Smooth muscle cell (in vitro differentiated cells): Measurements from ENCODE around the gene REXO1. TPM values are rescaled to one million over a fixed set of nuclear protein-coding genes. Genes with fewer than 3 reads are reported as not detected.

Experiments
- DNase-seq: peaks from one replicate; lab custom pipeline; 2025; ENCODE audit not compliant: unreplicated experiment; lab: John Stamatoyannopoulos, UW
- H2AFZ ChIP-seq: fragments of 200-600 bp; sonication (generic); 2 replicates; pipeline ENCODE4 v1.6.0; 2016; ENCODE audit warnings: antibody characterized with exemption, low read depth, mild to moderate bottlenecking
- H3F3A ChIP-seq: fragments of 200-600 bp; sonication (generic); 2 replicates; pipeline ENCODE4 v1.6.0; 2017; ENCODE audit warnings: antibody characterized with exemption, low read depth
- H3K27ac ChIP-seq: fragments of 200-600 bp; sonication (generic); 2 replicates; pipeline ENCODE4 v1.5.1; 2016; ENCODE audit warnings: low read depth, mild to moderate bottlenecking
- H3K27me3 ChIP-seq: fragments of 200-600 bp; sonication (generic); 2 replicates; pipeline ENCODE4 v1.6.1; 2016; ENCODE audit warnings: low read depth, mild to moderate bottlenecking
- H3K36me3 ChIP-seq: fragments of 200-600 bp; sonication (generic); 2 replicates; pipeline ENCODE4 v1.5.1; 2016; ENCODE audit warnings: low read depth
- H3K4me1 ChIP-seq: fragments of 200-600 bp; sonication (generic); 2 replicates; pipeline ENCODE4 v1.5.1; 2016; ENCODE audit warnings: low read depth
- H3K4me2 ChIP-seq: fragments of 200-600 bp; sonication (generic); 2 replicates; pipeline ENCODE4 v1.6.0; 2016; ENCODE audit warnings: mild to moderate bottlenecking
- H3K4me3 ChIP-seq: fragments of 200-600 bp; sonication (generic); 2 replicates; pipeline ENCODE4 v1.5.1; 2016; ENCODE audit warnings: mild to moderate bottlenecking
- H3K79me2 ChIP-seq: fragments of 200-600 bp; sonication (generic); 2 replicates; pipeline ENCODE4 v1.6.0; 2016; ENCODE audit warnings: low read depth, mild to moderate bottlenecking
- H3K9ac ChIP-seq: fragments of 200-600 bp; sonication (generic); 2 replicates; pipeline ENCODE4 v1.6.0; 2016; ENCODE audit warnings: low read depth
- H3K9me3 ChIP-seq: fragments of 200-600 bp; sonication (generic); replicated peaks from 2 replicates; pipeline ENCODE4 v1.5.1; 2016; ENCODE audit warnings: low read depth
- H4K20me1 ChIP-seq: fragments of 200-600 bp; sonication (generic); 2 replicates; pipeline ENCODE4 v1.6.0; 2016; ENCODE audit warnings: low read depth
- WGBS: methylation state at CpG from one replicate; pipeline ENCODE4 v1.1.7; 2016; ENCODE audit warnings: low lambda C conversion rate; 5-methylcytosine and 5-hydroxymethylcytosine counted together
- polyA plus RNA-seq: library from polyadenylated mRNA; unstranded; fragments of >200 nt; fragmentation: Nextera tagmentation; extraction: Ambion mirVana; gene quantifications from 2 replicates; pipeline ENCODE4 v1.2.1, GENCODE V29; 2016
- total RNA-seq: library from RNA; depleted of rRNA; stranded (reverse); fragments of >200 nt; gene quantifications from 2 replicates; pipeline ENCODE4 v1.2.3, GENCODE V29; 2014
- TF ChIP-seq, protein P1 (sequence below): fragments of 200-600 bp; sonication (generic); IDR thresholded peaks from 2 replicates; pipeline ENCODE4 v1.5.1; 2017; ENCODE audit warnings: borderline replicate concordance, mild to moderate bottlenecking, antibody characterized with exemption; ENCODE audit not compliant: insufficient read depth, poor library complexity, severe bottlenecking

REXO1 gene
- total and polyA plus RNA-seq, 2 experiments from 2014 or later = 10.6 to 11.6 TPM

DNA sequence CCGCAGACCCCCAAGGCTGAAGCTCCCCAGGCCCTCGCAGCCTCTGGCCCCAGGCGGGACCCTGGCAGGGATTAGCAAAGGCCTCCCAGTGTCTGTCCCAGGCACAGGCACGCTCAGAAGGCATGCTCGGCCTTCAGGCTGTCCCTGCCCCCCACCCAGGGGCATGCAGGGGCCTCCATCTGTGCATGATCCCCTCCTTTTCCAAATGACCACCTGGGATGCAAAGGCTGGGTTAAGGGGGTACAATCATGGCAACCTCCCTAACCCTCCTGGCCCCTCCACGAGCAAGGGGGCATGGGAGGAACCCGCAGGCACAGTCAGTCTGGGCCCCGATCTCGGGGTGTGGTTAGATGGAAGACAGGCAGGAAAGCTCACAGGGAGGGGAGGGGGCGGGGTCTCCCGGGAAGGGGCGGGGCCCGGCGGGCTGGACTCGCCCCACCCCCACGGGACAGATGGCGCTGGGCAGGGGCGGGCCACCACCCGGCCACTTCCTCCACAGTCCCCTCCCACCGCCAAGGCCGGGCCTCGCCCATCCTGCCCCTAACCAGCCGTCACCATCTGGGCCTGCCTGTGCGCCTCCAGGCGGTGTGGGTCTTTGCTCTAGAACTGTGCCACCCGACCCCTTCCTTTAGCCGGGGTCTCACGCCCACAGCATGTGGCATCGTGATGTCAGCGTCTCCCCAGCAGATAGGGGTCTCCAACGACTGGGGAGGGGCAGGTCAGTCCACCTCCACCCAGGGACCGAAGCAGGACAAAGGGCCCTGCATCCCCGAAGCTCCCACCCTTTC is 7.0 kb upstream of the REXO1 start:
- Histone ChIP-seq H3K9me3 (no peaks in the 10 kb centered on the region), H4K20me1 (peaks cover 66% of the 10 kb centered on the region), H3K36me3 (no peaks in the 10 kb centered on the region), H3F3A (peaks cover 6% of the 10 kb centered on the region), H3K27me3 (no peaks in the 10 kb centered on the region), H3K27ac (peak overlapping the region; percentile 57), H3K79me2 (peaks cover 64% of the 10 kb centered on the region), H3K4me3 (peak overlapping the region; percentile 32), H3K4me2 (peak overlapping the region; percentile 97), H3K4me1 (peaks cover 57% of the 10 kb centered on the region), H3K9ac (no peak overlapping the region), H2AFZ (no peak overlapping the region)
- peak; percentile 90 for DNase-seq
- TF ChIP-seq, protein P1, sequence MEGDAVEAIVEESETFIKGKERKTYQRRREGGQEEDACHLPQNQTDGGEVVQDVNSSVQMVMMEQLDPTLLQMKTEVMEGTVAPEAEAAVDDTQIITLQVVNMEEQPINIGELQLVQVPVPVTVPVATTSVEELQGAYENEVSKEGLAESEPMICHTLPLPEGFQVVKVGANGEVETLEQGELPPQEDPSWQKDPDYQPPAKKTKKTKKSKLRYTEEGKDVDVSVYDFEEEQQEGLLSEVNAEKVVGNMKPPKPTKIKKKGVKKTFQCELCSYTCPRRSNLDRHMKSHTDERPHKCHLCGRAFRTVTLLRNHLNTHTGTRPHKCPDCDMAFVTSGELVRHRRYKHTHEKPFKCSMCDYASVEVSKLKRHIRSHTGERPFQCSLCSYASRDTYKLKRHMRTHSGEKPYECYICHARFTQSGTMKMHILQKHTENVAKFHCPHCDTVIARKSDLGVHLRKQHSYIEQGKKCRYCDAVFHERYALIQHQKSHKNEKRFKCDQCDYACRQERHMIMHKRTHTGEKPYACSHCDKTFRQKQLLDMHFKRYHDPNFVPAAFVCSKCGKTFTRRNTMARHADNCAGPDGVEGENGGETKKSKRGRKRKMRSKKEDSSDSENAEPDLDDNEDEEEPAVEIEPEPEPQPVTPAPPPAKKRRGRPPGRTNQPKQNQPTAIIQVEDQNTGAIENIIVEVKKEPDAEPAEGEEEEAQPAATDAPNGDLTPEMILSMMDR = no peak
- WGBS = 15% methylated on average over 22 of the region's 33 CpGs

DNA sequence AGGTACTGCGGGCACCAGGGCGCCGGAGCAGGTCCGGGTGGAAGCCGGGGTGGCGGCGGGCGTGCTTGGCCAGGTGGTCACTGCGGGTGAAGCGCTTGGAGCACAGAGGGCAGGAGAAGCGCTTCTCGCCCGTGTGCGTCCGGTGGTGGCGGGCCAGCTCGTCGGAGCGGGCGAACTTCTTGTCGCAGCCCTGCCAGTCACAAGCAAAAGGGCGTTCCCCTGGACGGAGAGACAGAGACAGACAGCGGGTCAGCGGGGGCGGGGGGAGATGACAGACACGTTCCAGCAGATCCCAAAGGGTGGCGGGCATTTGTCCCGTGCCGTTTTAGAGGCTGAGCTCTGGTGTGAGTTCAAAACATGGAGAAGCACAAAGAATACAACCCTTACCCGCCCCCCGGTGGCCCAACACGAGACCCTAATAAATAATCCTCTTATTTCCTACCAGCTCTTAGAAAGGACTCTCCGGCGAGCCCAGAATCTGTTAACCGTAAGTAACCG is 6.3 kb upstream of the REXO1 start:
- no peak overlapping the region for H3K9ac ChIP-seq
- H3K27ac ChIP-seq = peak overlapping the region; percentile 52
- H3K4me1 ChIP-seq = peaks cover 51% of the 10 kb centered on the region
- peaks cover 6% of the 10 kb centered on the region for H3F3A ChIP-seq
- H3K4me3 ChIP-seq = peak overlapping the region; percentile 32
- WGBS = 54% methylated on average over 25 of the region's 37 CpGs
- DNase-seq = peak; percentile 39
- peak overlapping the region; percentile 97 for H3K4me2 ChIP-seq
- TF ChIP-seq, protein P1 = no peak
- H2AFZ ChIP-seq = no peak overlapping the region
- H4K20me1 ChIP-seq = peaks cover 59% of the 10 kb centered on the region
- H3K36me3 ChIP-seq = no peaks in the 10 kb centered on the region
- peaks cover 57% of the 10 kb centered on the region for H3K79me2 ChIP-seq
- H3K27me3 ChIP-seq = no peaks in the 10 kb centered on the region
- no peaks in the 10 kb centered on the region for H3K9me3 ChIP-seq

DNA sequence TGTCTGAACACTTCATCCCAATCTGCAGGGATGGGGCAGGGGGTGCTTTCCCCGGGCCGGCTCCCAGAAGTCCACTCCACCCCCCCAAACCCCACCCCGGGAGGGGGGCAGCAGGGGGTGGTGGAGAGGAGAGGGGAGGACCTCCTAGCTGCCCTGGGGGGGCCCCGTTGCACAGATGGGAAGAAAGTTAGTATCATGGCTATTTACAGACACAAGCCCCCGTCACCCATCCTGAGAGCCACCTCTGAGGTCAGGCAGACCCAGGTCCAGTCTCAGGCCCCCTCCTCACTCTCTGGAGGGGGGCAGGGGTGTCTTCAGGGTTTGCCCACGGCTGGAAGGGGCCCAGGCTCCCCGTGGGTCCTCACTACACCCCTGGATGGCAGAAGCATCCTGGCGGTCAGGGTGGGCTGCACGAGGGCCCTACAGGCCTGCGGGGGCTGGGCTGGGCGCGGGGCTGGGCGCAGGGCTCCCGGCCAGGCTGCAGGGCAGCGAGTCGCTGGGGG is 5.8 kb upstream of the REXO1 start:
- H3K4me1 ChIP-seq = peaks cover 46% of the 10 kb centered on the region
- H3K9ac ChIP-seq = no peak overlapping the region
- no peaks in the 10 kb centered on the region for H3K36me3 ChIP-seq
- no peak overlapping the region for H2AFZ ChIP-seq
- 73% methylated on average over 5 of the region's 16 CpGs for WGBS
- peaks cover 8% of the 10 kb centered on the region for H3F3A ChIP-seq
- H3K27me3 ChIP-seq = no peaks in the 10 kb centered on the region
- H3K9me3 ChIP-seq = no peaks in the 10 kb centered on the region
- H4K20me1 ChIP-seq = peaks cover 54% of the 10 kb centered on the region
- no peak for DNase-seq
- H3K4me2 ChIP-seq = no peak overlapping the region
- TF ChIP-seq, protein P1 = no peak
- H3K79me2 ChIP-seq = peaks cover 52% of the 10 kb centered on the region
- no peak overlapping the region for H3K27ac ChIP-seq
- no peak overlapping the region for H3K4me3 ChIP-seq
